ENCODE measurements around the gene ACACA.

The ACACA gene

GRCh38 chr17:37056622-37057021 lies 350.0 kb downstream of the ACACA start:
- Histone ChIP-seq H3K4me2 (ENCODE audit: low read length) (no peak overlapping the region), H3K9ac (ENCODE audit: low read depth, low read length) (no peak overlapping the region), H3K36me3 (ENCODE audit: insufficient read depth, low read length) (peaks cover 24% of the 10 kb centered on the region)

GRCh38 chr17:37054894-37055293 lies 351.7 kb downstream of the ACACA start:
- H3K9ac ChIP-seq (ENCODE audit: low read depth, low read length), result no peak overlapping the region

More at GRCh38 chr17:37056622-37057021, 350.0 kb downstream of the ACACA start:
- Histone ChIP-seq H3K4me3 (ENCODE audit: low read length) (no peak overlapping the region), H3K4me1 (ENCODE audit: control insufficient read depth, insufficient read depth, low read length) (no peaks in the 10 kb centered on the region), H3K9me3 (replicated peaks; ENCODE audit: low read length) (no peaks in the 10 kb centered on the region), H3K27me3 (ENCODE audit: control insufficient read depth, insufficient read depth, low read length) (no peaks in the 10 kb centered on the region)

GRCh38 chr17:37052450-37052849 lies 354.2 kb downstream of the ACACA start:
- Histone ChIP-seq H3K27me3 (ENCODE audit: control insufficient read depth, insufficient read depth, low read length) (no peaks in the 10 kb centered on the region), H3K9me3 (replicated peaks; ENCODE audit: low read length) (no peaks in the 10 kb centered on the region), H3K9ac (ENCODE audit: low read depth, low read length) (no peak overlapping the region), H3K4me1 (ENCODE audit: control insufficient read depth, insufficient read depth, low read length) (no peaks in the 10 kb centered on the region), H3K4me3 (ENCODE audit: low read length) (no peak overlapping the region), H3K36me3 (ENCODE audit: insufficient read depth, low read length) (peaks cover 29% of the 10 kb centered on the region), H3K4me2 (ENCODE audit: low read length) (no peak overlapping the region)

More at GRCh38 chr17:37054894-37055293, 351.7 kb downstream of the ACACA start:
- Histone ChIP-seq H3K36me3 (ENCODE audit: insufficient read depth, low read length) (peaks cover 28% of the 10 kb centered on the region), H3K4me3 (ENCODE audit: low read length) (no peak overlapping the region), H3K4me2 (ENCODE audit: low read length) (no peak overlapping the region), H3K27me3 (ENCODE audit: control insufficient read depth, insufficient read depth, low read length) (no peaks in the 10 kb centered on the region), H3K9me3 (replicated peaks; ENCODE audit: low read length) (no peaks in the 10 kb centered on the region), H3K4me1 (ENCODE audit: control insufficient read depth, insufficient read depth, low read length) (no peaks in the 10 kb centered on the region)

GRCh38 chr17:37051833-37052232 lies 354.8 kb downstream of the ACACA start:
- H3K4me2 ChIP-seq (ENCODE audit: low read length), result no peak overlapping the region
- H3K9ac ChIP-seq (ENCODE audit: low read depth, low read length), result no peak overlapping the region
- no peak overlapping the region for H3K4me3 ChIP-seq (ENCODE audit: low read length)
- no peaks in the 10 kb centered on the region for H3K27me3 ChIP-seq (ENCODE audit: control insufficient read depth, insufficient read depth, low read length)
- H3K9me3 ChIP-seq (replicated peaks; ENCODE audit: low read length), result no peaks in the 10 kb centered on the region
- peaks cover 28% of the 10 kb centered on the region for H3K36me3 ChIP-seq (ENCODE audit: insufficient read depth, low read length)
- no peaks in the 10 kb centered on the region for H3K4me1 ChIP-seq (ENCODE audit: control insufficient read depth, insufficient read depth, low read length)

GRCh38 chr17:37051381-37051780 lies 355.3 kb downstream of the ACACA start:
- no peak overlapping the region for H3K4me2 ChIP-seq (ENCODE audit: low read length)
- H3K4me3 ChIP-seq (ENCODE audit: low read length), result no peak overlapping the region
- peaks cover 23% of the 10 kb centered on the region for H3K36me3 ChIP-seq (ENCODE audit: insufficient read depth, low read length)
- H3K4me1 ChIP-seq (ENCODE audit: control insufficient read depth, insufficient read depth, low read length), result no peaks in the 10 kb centered on the region
- no peaks in the 10 kb centered on the region for H3K27me3 ChIP-seq (ENCODE audit: control insufficient read depth, insufficient read depth, low read length)
- H3K9ac ChIP-seq (ENCODE audit: low read depth, low read length), result no peak overlapping the region
- H3K9me3 ChIP-seq (replicated peaks; ENCODE audit: low read length), result no peaks in the 10 kb centered on the region

GRCh38 chr17:37050920-37051319 lies 355.7 kb downstream of the ACACA start:
- H3K27me3 ChIP-seq (ENCODE audit: control insufficient read depth, insufficient read depth, low read length), result no peaks in the 10 kb centered on the region
- no peak overlapping the region for H3K9ac ChIP-seq (ENCODE audit: low read depth, low read length)
- H3K9me3 ChIP-seq (replicated peaks; ENCODE audit: low read length), result no peaks in the 10 kb centered on the region
- H3K4me1 ChIP-seq (ENCODE audit: control insufficient read depth, insufficient read depth, low read length), result no peaks in the 10 kb centered on the region
- no peak overlapping the region for H3K4me2 ChIP-seq (ENCODE audit: low read length)
- no peak overlapping the region for H3K4me3 ChIP-seq (ENCODE audit: low read length)
- H3K36me3 ChIP-seq (ENCODE audit: insufficient read depth, low read length), result peaks cover 22% of the 10 kb centered on the region

GRCh38 chr17:37048811-37049210 lies 357.8 kb downstream of the ACACA start:
- Histone ChIP-seq H3K4me3 (ENCODE audit: low read length) (no peak overlapping the region), H3K4me1 (ENCODE audit: control insufficient read depth, insufficient read depth, low read length) (no peaks in the 10 kb centered on the region), H3K4me2 (ENCODE audit: low read length) (no peak overlapping the region), H3K36me3 (ENCODE audit: insufficient read depth, low read length) (peaks cover 18% of the 10 kb centered on the region), H3K27me3 (ENCODE audit: control insufficient read depth, insufficient read depth, low read length) (no peaks in the 10 kb centered on the region), H3K9me3 (replicated peaks; ENCODE audit: low read length) (no peaks in the 10 kb centered on the region), H3K9ac (ENCODE audit: low read depth, low read length) (no peak overlapping the region)

GRCh38 chr17:37047631-37048104 lies 359.0 kb downstream of the ACACA start:
- H3K4me3 ChIP-seq (ENCODE audit: low read length), result no peak overlapping the region

GRCh38 chr17:37045351-37045922 lies 361.2 kb downstream of the ACACA start:
- Histone ChIP-seq H3K9ac (ENCODE audit: low read depth, low read length) (no peak overlapping the region), H3K4me1 (ENCODE audit: control insufficient read depth, insufficient read depth, low read length) (no peaks in the 10 kb centered on the region), H3K4me3 (ENCODE audit: low read length) (no peak overlapping the region), H3K4me2 (ENCODE audit: low read length) (no peak overlapping the region), H3K9me3 (replicated peaks; ENCODE audit: low read length) (no peaks in the 10 kb centered on the region), H3K27me3 (ENCODE audit: control insufficient read depth, insufficient read depth, low read length) (no peaks in the 10 kb centered on the region), H3K36me3 (ENCODE audit: insufficient read depth, low read length) (peaks cover 7% of the 10 kb centered on the region)

More at GRCh38 chr17:37047631-37048104, 359.0 kb downstream of the ACACA start:
- Histone ChIP-seq H3K9me3 (replicated peaks; ENCODE audit: low read length) (no peaks in the 10 kb centered on the region), H3K27me3 (ENCODE audit: control insufficient read depth, insufficient read depth, low read length) (no peaks in the 10 kb centered on the region), H3K36me3 (ENCODE audit: insufficient read depth, low read length) (peaks cover 16% of the 10 kb centered on the region), H3K4me2 (ENCODE audit: low read length) (no peak overlapping the region), H3K9ac (ENCODE audit: low read depth, low read length) (no peak overlapping the region), H3K4me1 (ENCODE audit: control insufficient read depth, insufficient read depth, low read length) (no peaks in the 10 kb centered on the region)

GRCh38 chr17:37043201-37043600 lies 363.4 kb downstream of the ACACA start:
- Histone ChIP-seq H3K36me3 (ENCODE audit: insufficient read depth, low read length) (no peaks in the 10 kb centered on the region), H3K27me3 (ENCODE audit: control insufficient read depth, insufficient read depth, low read length) (no peaks in the 10 kb centered on the region), H3K4me1 (ENCODE audit: control insufficient read depth, insufficient read depth, low read length) (no peaks in the 10 kb centered on the region), H3K9me3 (replicated peaks; ENCODE audit: low read length) (no peaks in the 10 kb centered on the region), H3K4me2 (ENCODE audit: low read length) (no peak overlapping the region), H3K4me3 (ENCODE audit: low read length) (no peak overlapping the region), H3K9ac (ENCODE audit: low read depth, low read length) (no peak overlapping the region)

GRCh38 chr17:37041932-37042331 lies 364.7 kb downstream of the ACACA start:
- Histone ChIP-seq H3K4me1 (ENCODE audit: control insufficient read depth, insufficient read depth, low read length) (no peaks in the 10 kb centered on the region), H3K36me3 (ENCODE audit: insufficient read depth, low read length) (no peaks in the 10 kb centered on the region), H3K9ac (ENCODE audit: low read depth, low read length) (no peak overlapping the region)

GRCh38 chr17:37039269-37039668 lies 367.4 kb downstream of the ACACA start:
- Histone ChIP-seq H3K9ac (ENCODE audit: low read depth, low read length) (no peak overlapping the region), H3K36me3 (ENCODE audit: insufficient read depth, low read length) (no peaks in the 10 kb centered on the region), H3K4me1 (ENCODE audit: control insufficient read depth, insufficient read depth, low read length) (no peaks in the 10 kb centered on the region), H3K4me2 (ENCODE audit: low read length) (no peak overlapping the region), H3K9me3 (replicated peaks; ENCODE audit: low read length) (no peaks in the 10 kb centered on the region), H3K27me3 (ENCODE audit: control insufficient read depth, insufficient read depth, low read length) (no peaks in the 10 kb centered on the region), H3K4me3 (ENCODE audit: low read length) (no peak overlapping the region)

More at GRCh38 chr17:37041932-37042331, 364.7 kb downstream of the ACACA start:
- Histone ChIP-seq H3K9me3 (replicated peaks; ENCODE audit: low read length) (no peaks in the 10 kb centered on the region), H3K27me3 (ENCODE audit: control insufficient read depth, insufficient read depth, low read length) (no peaks in the 10 kb centered on the region), H3K4me3 (ENCODE audit: low read length) (no peak overlapping the region), H3K4me2 (ENCODE audit: low read length) (no peak overlapping the region)

All from skeletal muscle satellite cell (primary cell).